CD4-positive, alpha-beta T cell treated with Interleukin-4 for 1 hour (primary cell): ENCODE results near the gene KNG1.

ENCODE experiments used
- DNase-seq, 2 donors: peaks; one replicate each; pipeline ENCODE4 v3.0.0-alpha.2; 2020 to 2022

The KNG1 gene

GRCh38 chr3:186713499-186713898, 3.7 kb upstream of the KNG1 start:
- no peak for DNase-seq

GRCh38 chr3:186719945-186720739, 3.0 kb downstream of the KNG1 start:
- no peak for DNase-seq

GRCh38 chr3:186722457-186722856, 5.3 kb downstream of the KNG1 start:
- no peak for DNase-seq

- no peak for DNase-seq
Observed at GRCh38 chr3:186724911-186725310, 7.8 kb downstream of the KNG1 start.

- no peak for DNase-seq
Observed at GRCh38 chr3:186732169-186732766, 15.1 kb downstream of the KNG1 start.

- no peak for DNase-seq
Observed at GRCh38 chr3:186742618-186743380, 25.6 kb downstream of the KNG1 start.

- DNase-seq, result no peak
Observed at GRCh38 chr3:186743666-186744065, 26.5 kb downstream of the KNG1 start.

GRCh38 chr3:186746008-186746407, 28.8 kb downstream of the KNG1 start:
- peak in 1 of 2 donors; percentile 43 for DNase-seq

GRCh38 chr3:186750316-186750715, 33.2 kb downstream of the KNG1 start:
- DNase-seq, result no peak

- no peak for DNase-seq
Observed at GRCh38 chr3:186751480-186751879, 34.3 kb downstream of the KNG1 start.

GRCh38 chr3:186754006-186754405, 36.8 kb downstream of the KNG1 start:
- no peak for DNase-seq

GRCh38 chr3:186754871-186755270, 37.7 kb downstream of the KNG1 start:
- no peak for DNase-seq

- no peak for DNase-seq
Observed at GRCh38 chr3:186757214-186757613, 40.1 kb downstream of the KNG1 start.

GRCh38 chr3:186757686-186758220, 40.6 kb downstream of the KNG1 start:
- no peak for DNase-seq

- DNase-seq, result no peak
Observed at GRCh38 chr3:186759231-186759930, 42.2 kb downstream of the KNG1 start.

GRCh38 chr3:186760141-186760833, 43.1 kb downstream of the KNG1 start:
- DNase-seq, result no peak

- no peak for DNase-seq
Observed at GRCh38 chr3:186760897-186761447, 43.8 kb downstream of the KNG1 start.

GRCh38 chr3:186772281-186772694, 55.1 kb downstream of the KNG1 start:
- DNase-seq, result no peak

- DNase-seq, result peak; percentile 56 to 72
Observed at GRCh38 chr3:186772701-186773417, 55.7 kb downstream of the KNG1 start.

GRCh38 chr3:186775999-186776398, 58.8 kb downstream of the KNG1 start:
- DNase-seq, result no peak

- DNase-seq, result no peak
Observed at GRCh38 chr3:186779204-186779603, 62.0 kb downstream of the KNG1 start.
